NT2/D1 (cell line): ENCODE measurements around the gene RBMS3.

ENCODE experiments used
- SUZ12 ChIP-seq: IDR thresholded peaks from 2 replicates; pipeline ENCODE4 v1.6.1; 2011; ENCODE audit not compliant: insufficient read length, insufficient read depth; ENCODE audit errors: extremely low read depth
- YY1 ChIP-seq: IDR thresholded peaks from 2 replicates; pipeline ENCODE4 v1.6.1; 2011; ENCODE audit not compliant: insufficient read length, insufficient read depth
- ZNF274 ChIP-seq: IDR thresholded peaks from 2 replicates; pipeline ENCODE4 v1.6.1; 2011; ENCODE audit warnings: mild to moderate bottlenecking, low read depth, low read length

DNA sequence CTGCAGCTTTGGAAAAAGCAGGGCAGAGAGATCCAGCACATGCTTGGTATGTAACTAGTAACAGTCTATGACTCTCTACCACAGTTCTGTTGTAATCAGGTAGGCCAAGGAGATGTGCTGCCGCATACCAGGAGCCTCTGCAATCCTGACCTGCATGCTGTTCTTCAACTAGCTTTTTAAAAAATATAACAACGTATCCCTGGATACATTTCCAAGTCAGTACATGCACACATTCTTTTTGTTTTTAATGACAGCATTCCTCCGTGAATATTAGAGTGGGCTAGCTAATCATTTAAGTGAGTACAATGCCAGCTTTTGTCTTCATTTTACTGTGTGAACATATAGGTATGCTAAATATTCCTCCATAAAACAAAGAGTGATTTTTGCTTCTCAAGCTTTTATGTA is 437.8 kb downstream of the RBMS3 start:
- no peak for TF ChIP-seq SUZ12
- TF ChIP-seq YY1, result no peak
- TF ChIP-seq ZNF274, result no peak
